Gastrocnemius medialis (tissue), 4 donors: ENCODE results near the gene TMEM168. TPM values are rescaled to one million over a fixed set of nuclear protein-coding genes. Genes with fewer than 3 reads are reported as not detected.

Source experiments
- ATAC-seq, 2 donors: fragments of 150-250 bp; one replicate each; pipeline ENCODE4 v1.9.1; 2016
- DNase-seq, 2 donors: peaks; one replicate each; pipeline ENCODE4 v3.0.0-alpha.2; 2019
- H3K27ac ChIP-seq, 4 donors: fragments of 200-600 bp; sonication (generic); 1 replicate in 1 of 4; 2 replicates in 3 of 4; pipeline ENCODE4 v1.5.1; 2016 to 2018; ENCODE audit warnings: mild to moderate bottlenecking in 2 of 4, moderate library complexity in 1 of 4
- H3K27me3 ChIP-seq, 3 donors: fragments of 200-600 bp; sonication (generic) in 2 of 3; 1 replicate in 1 of 3; 2 replicates in 2 of 3; pipeline versions ENCODE4 v1.5.1 to v1.6.0; 2016 to 2019; ENCODE audit warnings: mild to moderate bottlenecking in 1 of 3, moderate library complexity in 1 of 3
- H3K36me3 ChIP-seq, 2 donors: fragments of 200-600 bp; sonication (generic) in 1 of 2; one replicate each; pipeline ENCODE4 v1.5.1; 2017 to 2018
- H3K4me1 ChIP-seq, 2 donors: fragments of 200-600 bp; sonication (generic) in 1 of 2; one replicate each; pipeline ENCODE4 v1.5.1; 2016 to 2017; ENCODE audit warnings: mild to moderate bottlenecking in 2 of 2
- H3K4me3 ChIP-seq, 4 donors: fragments of 200-600 bp; sonication (generic) in 3 of 4; 1 replicate in 1 of 4; 2 replicates in 3 of 4; pipeline ENCODE4 v1.5.1; 2016 to 2019; ENCODE audit warnings: mild to moderate bottlenecking in 2 of 4
- H3K9me3 ChIP-seq, 3 donors: fragments of 200-600 bp; sonication (generic) in 2 of 3; 1 replicate in 1 of 3; 2 replicates in 2 of 3; pipeline ENCODE4 v1.5.1; 2016 to 2019
- CTCF ChIP-seq, 5 experiments: fragments of 450-650 bp in 3 of 5; fragments of 200-600 bp in 2 of 5; sonication (generic) in 2 of 5; IDR thresholded peaks in 4 of 5; conservative IDR thresholded peaks in 1 of 5; 1 replicate in 4 of 5; 2 replicates in 1 of 5; pipeline ENCODE4 v1.5.1; 2016 to 2019; ENCODE audit warnings: antibody characterized with exemption in 5 of 5, mild to moderate bottlenecking in 3 of 5, moderate library complexity in 3 of 5
- POLR2A ChIP-seq, 2 donors: fragments of 450-650 bp; IDR thresholded peaks; one replicate each; pipeline ENCODE4 v1.6.1; 2017; ENCODE audit warnings: antibody characterized with exemption in 2 of 2, mild to moderate bottlenecking in 2 of 2, moderate library complexity in 2 of 2
- in situ Hi-C, 4 donors: fragments of 200-750 bp; cut with MboI; loops; one replicate each; pipeline versions ENCODE4 v1.15.0 to v1.8.0; 2017; ENCODE audit warnings: low sequenced_read_pairs in 4 of 4
- intact Hi-C: fragments of 100-400 bp; cut with DNase I; formaldehyde crosslinking; loops from one replicate; pipeline ENCODE4 v1.15.1; 2023; ENCODE audit warnings: low total_unique reads
- total RNA-seq, 4 donors: library from RNA; depleted of rRNA; stranded (reverse); fragments of >200 nt; gene quantifications; one replicate each; pipeline versions ENCODE4 v1.1.0 to v1.2.3, GENCODE V29; 2016

The TMEM168 gene
- total RNA-seq, 4 donors from 2014 or later: 6.0 to 10.9 (median 6.2) TPM

- Histone ChIP-seq H3K4me3 (no peak overlapping the region), H3K9me3 (no peaks in the 10 kb centered on the region), H3K27me3 (no peaks in the 10 kb centered on the region), H3K36me3 (peaks cover 0 to 11% of the 10 kb centered on the region in 2 donors), H3K27ac (no peak overlapping the region), H3K4me1 (no peaks in the 10 kb centered on the region)
- in situ Hi-C loops (no loop called here), intact Hi-C loops (no loop called here)
- DNase-seq (no peak), ATAC-seq (no peak)
- no peak for TF ChIP-seq POLR2A (IDR thresholded peaks at IDR 0.05)
- TF ChIP-seq CTCF (IDR thresholded peaks at IDR 0.05 in 4 of 5, conservative IDR thresholded peaks at IDR 0.05 in 1 of 5): no peak
These were observed 12.8 kb downstream of the TMEM168 start for GRCh38 chr7:112777406-112777805.

GRCh38 chr7:112771166-112771565, 19.0 kb downstream of the TMEM168 start:
- H3K4me1 ChIP-seq: no peaks in the 10 kb centered on the region
- no peak overlapping the region for H3K4me3 ChIP-seq
- no peak for ATAC-seq
- H3K27ac ChIP-seq: no peak overlapping the region
- in situ Hi-C loops (no loop called here), intact Hi-C loops (no loop called here)
- no peak for TF ChIP-seq CTCF (IDR thresholded peaks at IDR 0.05 in 4 of 5, conservative IDR thresholded peaks at IDR 0.05 in 1 of 5)
- TF ChIP-seq POLR2A (IDR thresholded peaks at IDR 0.05): no peak
- H3K36me3 ChIP-seq: peaks cover 0 to 13% of the 10 kb centered on the region in 2 donors
- no peaks in the 10 kb centered on the region for H3K27me3 ChIP-seq
- no peaks in the 10 kb centered on the region for H3K9me3 ChIP-seq
- no peak for DNase-seq

GRCh38 chr7:112770051-112770450, 20.1 kb downstream of the TMEM168 start:
- in situ Hi-C loops (no loop called here), intact Hi-C loops (no loop called here)
- no peak for TF ChIP-seq CTCF (IDR thresholded peaks at IDR 0.05 in 4 of 5, conservative IDR thresholded peaks at IDR 0.05 in 1 of 5)
- TF ChIP-seq POLR2A (IDR thresholded peaks at IDR 0.05): no peak
- no peak for DNase-seq
- H3K9me3 ChIP-seq: no peaks in the 10 kb centered on the region
- H3K36me3 ChIP-seq: peaks cover 0 to 13% of the 10 kb centered on the region in 2 donors
- no peak overlapping the region for H3K4me3 ChIP-seq
- ATAC-seq: no peak
- H3K4me1 ChIP-seq: no peaks in the 10 kb centered on the region
- no peak overlapping the region for H3K27ac ChIP-seq
- H3K27me3 ChIP-seq: no peaks in the 10 kb centered on the region

- ATAC-seq (no peak), DNase-seq (no peak)
- H3K9me3 ChIP-seq: no peaks in the 10 kb centered on the region
- no peaks in the 10 kb centered on the region for H3K27me3 ChIP-seq
- in situ Hi-C loops: no loop called here
- intact Hi-C loops: no loop called here
- H3K36me3 ChIP-seq: peaks cover 0 to 5% of the 10 kb centered on the region in 2 donors
- no peak overlapping the region for H3K4me3 ChIP-seq
- TF ChIP-seq CTCF (IDR thresholded peaks at IDR 0.05 in 4 of 5, conservative IDR thresholded peaks at IDR 0.05 in 1 of 5): no peak
- TF ChIP-seq POLR2A (IDR thresholded peaks at IDR 0.05): no peak
- H3K27ac ChIP-seq: no peak overlapping the region
- no peaks in the 10 kb centered on the region for H3K4me1 ChIP-seq
These were observed 25.1 kb downstream of the TMEM168 start for GRCh38 chr7:112765105-112765504.

- H3K27me3 ChIP-seq: no peaks in the 10 kb centered on the region
- intact Hi-C loops: no loop called here
- ATAC-seq: no peak
- peaks cover 0 to 5% of the 10 kb centered on the region in 2 donors for H3K36me3 ChIP-seq
- no peaks in the 10 kb centered on the region for H3K4me1 ChIP-seq
- no peak for DNase-seq
- in situ Hi-C loops: no loop called here
- no peak overlapping the region for H3K4me3 ChIP-seq
- H3K9me3 ChIP-seq: no peaks in the 10 kb centered on the region
- TF ChIP-seq CTCF (IDR thresholded peaks at IDR 0.05 in 4 of 5, conservative IDR thresholded peaks at IDR 0.05 in 1 of 5) (no peak), POLR2A (IDR thresholded peaks at IDR 0.05) (no peak)
- H3K27ac ChIP-seq: no peak overlapping the region
These were observed 26.2 kb downstream of the TMEM168 start for GRCh38 chr7:112763996-112764395.
